H1 (cell line): ENCODE data around the gene APH1A. TPM values are rescaled to one million over a fixed set of nuclear protein-coding genes. Genes with fewer than 3 reads are reported as not detected.

Experiments
- CTCF ChIA-PET: fragments of 300-600 bp; sonication (Branson Sonifier 250); formaldehyde crosslinking; loops from one replicate; lab custom pipeline; 2021; ENCODE audit not compliant: partially characterized antibody; lab: Charles Lee
- POLR2A ChIA-PET: fragments of 300-600 bp; sonication (Branson Sonifier 250); formaldehyde crosslinking; loops from one replicate; lab custom pipeline; 2021; ENCODE audit warnings: inconsistent platforms; ENCODE audit not compliant: partially characterized antibody; lab: Charles Lee
- DNase-seq, 2 experiments: peaks; one replicate each; pipeline versions ENCODE4 v3.0.0 to v3.0.0-alpha.2; 2010 to 2022; ENCODE audit warnings: low spot score in 2 of 2, low read depth in 1 of 2, mixed read lengths in 1 of 2
- FAIRE-seq: peaks from 2 replicates; lab custom pipeline; 2011; peaks lifted over from hg19 to GRCh38; lab: Jason Lieb, UNC
- H2AFZ ChIP-seq: 2 replicates; pipeline ENCODE4 v1.8.1; 2012; ENCODE audit warnings: low read length, inconsistent platforms
- H2AK5ac ChIP-seq: 2 replicates; pipeline ENCODE4 v1.6.1; 2013; ENCODE audit warnings: low read depth, low read length
- H2BK120ac ChIP-seq: replicated peaks from 2 replicates; pipeline ENCODE3; 2013; ENCODE audit warnings: low read depth, low read length, inconsistent platforms
- H2BK12ac ChIP-seq: 2 replicates; pipeline ENCODE4 v1.6.1; 2013; ENCODE audit warnings: low read depth, low read length
- H2BK15ac ChIP-seq: 2 replicates; pipeline ENCODE4 v1.6.1; 2013; ENCODE audit warnings: low read length
- H2BK20ac ChIP-seq: 2 replicates; pipeline ENCODE4 v1.6.1; 2013; ENCODE audit warnings: low read length
- H2BK5ac ChIP-seq: 2 replicates; pipeline ENCODE4 v1.6.1; 2013; ENCODE audit warnings: low read depth, low read length
- H3K14ac ChIP-seq: 2 replicates; pipeline ENCODE4 v1.6.1; 2013; ENCODE audit warnings: inconsistent platforms; ENCODE audit not compliant: insufficient read length
- H3K18ac ChIP-seq: 2 replicates; pipeline ENCODE4 v1.6.1; 2013; ENCODE audit warnings: low read length; ENCODE audit errors: extremely low read depth
- H3K23ac ChIP-seq: 2 replicates; pipeline ENCODE4 v1.6.1; 2013; ENCODE audit warnings: inconsistent platforms; ENCODE audit not compliant: insufficient read length
- H3K23me2 ChIP-seq: 2 replicates; pipeline ENCODE4 v1.6.1; 2013; ENCODE audit warnings: low read depth, low read length
- H3K27ac ChIP-seq: 2 replicates; pipeline ENCODE4 v1.6.1; 2011; ENCODE audit warnings: low read depth, low read length, inconsistent platforms
- H3K27me3 ChIP-seq, 4 experiments: replicated peaks in 1 of 4; 1 replicate in 1 of 4; 2 replicates in 3 of 4; pipeline versions ENCODE4 v1.6.1 to v1.8.1; 2011 to 2013; ENCODE audit warnings: low read length in 3 of 4, mild to moderate bottlenecking in 3 of 4, inconsistent platforms in 2 of 4, mixed read lengths in 2 of 4, moderate library complexity in 1 of 4; ENCODE audit not compliant: control insufficient read depth in 3 of 4, insufficient read depth in 3 of 4; ENCODE audit errors: extremely low read depth in 1 of 4
- H3K36me3 ChIP-seq, 4 experiments: 2 replicates each; pipeline versions ENCODE4 v1.6.1 to v1.8.1; 2011 to 2013; ENCODE audit warnings: mild to moderate bottlenecking in 4 of 4, low read length in 3 of 4, moderate library complexity in 2 of 4, control low read depth in 1 of 4, inconsistent platforms in 1 of 4; ENCODE audit not compliant: insufficient read depth in 4 of 4, control insufficient read depth in 2 of 4
- H3K4ac ChIP-seq: replicated peaks from 2 replicates; pipeline ENCODE3; 2013; ENCODE audit warnings: low read length, low read depth, mixed read lengths, inconsistent platforms; ENCODE audit not compliant: insufficient read length
- H3K4me1 ChIP-seq, 4 experiments: replicated peaks in 1 of 4; 1 replicate in 1 of 4; 2 replicates in 3 of 4; pipeline versions ENCODE4 v1.6.1 to v1.8.1; 2011 to 2013; ENCODE audit warnings: low read length in 3 of 4, inconsistent platforms in 2 of 4, mixed read lengths in 1 of 4; ENCODE audit not compliant: insufficient read depth in 4 of 4, control insufficient read depth in 3 of 4
- H3K4me2 ChIP-seq, 2 experiments: 2 replicates each; pipeline versions ENCODE4 v1.6.1 to v1.8.1; 2011 to 2013; ENCODE audit warnings: low read depth in 2 of 2, low read length in 2 of 2, control low read depth in 1 of 2, inconsistent platforms in 1 of 2, mild to moderate bottlenecking in 1 of 2; ENCODE audit not compliant: insufficient read depth in 1 of 2
- H3K4me3 ChIP-seq, 4 experiments: fragments of 200-600, 300-600 bp in 1 of 4; sonication (generic), shearing (Covaris generic), sonication (Bioruptor Twin) in 1 of 4; 2 replicates each; pipeline versions ENCODE4 v1.5.1 to v1.8.1; 2011 to 2016; ENCODE audit warnings: low read length in 4 of 4, low read depth in 3 of 4, control low read depth in 2 of 4, inconsistent platforms in 2 of 4, mild to moderate bottlenecking in 2 of 4, mixed read lengths in 1 of 4, moderate library complexity in 1 of 4; ENCODE audit not compliant: insufficient read depth in 2 of 4; ENCODE audit errors: extremely low read depth in 1 of 4
- H3K56ac ChIP-seq: replicated peaks from 2 replicates; pipeline ENCODE3; 2013; ENCODE audit warnings: low read depth, mild to moderate bottlenecking, mixed read lengths, low read length, inconsistent platforms; ENCODE audit not compliant: insufficient read length
- H3K79me1 ChIP-seq: 2 replicates; pipeline ENCODE4 v1.6.1; 2013; ENCODE audit warnings: low read depth, low read length, control low read depth
- H3K79me2 ChIP-seq, 2 experiments: 2 replicates each; pipeline versions ENCODE4 v1.6.1 to v1.8.1; 2012 to 2013; ENCODE audit warnings: low read length in 2 of 2, mild to moderate bottlenecking in 2 of 2, inconsistent platforms in 1 of 2; ENCODE audit not compliant: insufficient read depth in 2 of 2, control insufficient read depth in 1 of 2
- H3K9ac ChIP-seq, 4 experiments: replicated peaks in 1 of 4; 1 replicate in 1 of 4; 2 replicates in 3 of 4; pipeline versions ENCODE4 v1.6.1 to v1.8.1; 2011 to 2013; ENCODE audit warnings: low read depth in 3 of 4, low read length in 3 of 4, control low read depth in 2 of 4, mild to moderate bottlenecking in 2 of 4, moderate library complexity in 2 of 4, inconsistent platforms in 1 of 4; ENCODE audit errors: extremely low read depth in 1 of 4
- H3K9me3 ChIP-seq, 2 experiments: 2 replicates each; pipeline versions ENCODE4 v1.6.1 to v1.8.1; 2012 to 2013; ENCODE audit warnings: mild to moderate bottlenecking in 2 of 2, moderate library complexity in 2 of 2, control low read depth in 1 of 2, inconsistent platforms in 1 of 2, low read depth in 1 of 2, low read length in 1 of 2, mixed read lengths in 1 of 2; ENCODE audit not compliant: insufficient read depth in 2 of 2
- H4K20me1 ChIP-seq, 2 experiments: replicated peaks in 1 of 2; 2 replicates each; pipeline versions ENCODE3 to v1.8.1; 2011 to 2013; ENCODE audit warnings: inconsistent platforms in 2 of 2, low read length in 2 of 2, mild to moderate bottlenecking in 1 of 2; ENCODE audit not compliant: insufficient read depth in 2 of 2, control insufficient read depth in 1 of 2
- H4K5ac ChIP-seq: 2 replicates; pipeline ENCODE4 v1.6.1; 2013; ENCODE audit warnings: low read length, low read depth, mixed read lengths, inconsistent platforms; ENCODE audit not compliant: insufficient read length
- H4K8ac ChIP-seq: 2 replicates; pipeline ENCODE4 v1.8.0; 2013; ENCODE audit warnings: mild to moderate bottlenecking, moderate library complexity, low read length, inconsistent platforms; ENCODE audit not compliant: insufficient read depth; ENCODE audit errors: extremely low read depth
- H4K91ac ChIP-seq: replicated peaks from 2 replicates; pipeline ENCODE3; 2013; ENCODE audit warnings: low read length, mixed read lengths, inconsistent platforms; ENCODE audit not compliant: insufficient read length
- BACH1 ChIP-seq: IDR thresholded peaks from 2 replicates; pipeline ENCODE4 v1.6.1; 2012; ENCODE audit warnings: low read length, improper control_type of control experiment
- CHD1 ChIP-seq: IDR thresholded peaks from 2 replicates; pipeline ENCODE4 v1.6.1; 2012; ENCODE audit warnings: low read depth, low read length, improper control_type of control experiment
- CTCF ChIP-seq, 3 experiments: IDR thresholded peaks; 1 replicate in 2 of 3; 2 replicates in 1 of 3; pipeline versions ENCODE4 v1.5.1 to v1.6.1; 2011; ENCODE audit warnings: low read length in 3 of 3, mild to moderate bottlenecking in 3 of 3, inconsistent platforms in 2 of 3, low read depth in 1 of 3, moderate library complexity in 1 of 3; ENCODE audit not compliant: insufficient read depth in 1 of 3; ENCODE audit errors: control extremely low read depth in 1 of 3
- KDM1A ChIP-seq: fragments of 200-600, 300-600 bp; sonication (generic); IDR thresholded peaks from 2 replicates; pipeline ENCODE4 v1.7.1; 2016; ENCODE audit warnings: mild to moderate bottlenecking, low read length, borderline replicate concordance
- POLR2AphosphoS5 ChIP-seq: IDR thresholded peaks from 2 replicates; pipeline ENCODE4 v1.6.1; 2011; ENCODE audit warnings: low read depth, low read length
- WGBS, 2 experiments: shearing (Covaris generic) in 1 of 2; methylation state at CpG; one replicate each; pipeline versions ENCODE4 v1.1.6 to v1.1.7; 2013 to 2015; ENCODE audit warnings: low lambda C conversion rate in 2 of 2, mixed read lengths in 2 of 2, inconsistent platforms in 1 of 2, low coverage in 1 of 2, missing lambda C conversion rate in 1 of 2; ENCODE audit not compliant: insufficient replicate concordance in 2 of 2, insufficient coverage in 1 of 2, insufficient read length in 1 of 2; ENCODE audit errors: extremely low coverage in 1 of 2, missing lambda C conversion rate in 1 of 2; 5-methylcytosine and 5-hydroxymethylcytosine counted together
- polyA plus RNA-seq, 7 experiments: library from polyadenylated mRNA; depleted of rRNA in 3 of 7; stranded (reverse) in 5 of 7; unstranded in 2 of 7; fragments of >200 nt in 5 of 7; fragments of 200-250 nt in 2 of 7; gene quantifications; 1 replicate in 5 of 7; 2 replicates in 1 of 7; 4 replicates in 1 of 7; pipeline versions ENCODE4 v1.2.1 to v1.2.3, GENCODE V29; 2011 to 2013; ENCODE audit warnings: missing spikeins in 2 of 7, mixed read lengths in 2 of 7
- total RNA-seq: library from RNA; stranded (reverse); fragmentation: NEBNext Ultra II Directional; extraction: Animal tissue kit (Norgen Biotek cat#: 25700); gene quantifications from 2 replicates; pipeline ENCODE4 v1.2.1, GENCODE V29; 2021

The APH1A gene
- total and polyA plus RNA-seq, 2 of the 8 experiments (the other 6 are each of a cell fraction or from before 2014, with no cell fraction given), result 111 to 183 TPM

GRCh38 chr1:150234309-150234565 lies 34.6 kb downstream of the APH1A start:
- 0% methylated on average over 9 of the region's 9 CpGs; no CpG with 5 or more reads in 1 of the 2 experiments for WGBS, 2 experiments
- Histone ChIP-seq H3K27ac (0 out of 2 replicates have a peak overlapping the region, but pooled peaks have one; percentile 74), H3K4ac (no peak overlapping the region), H3K79me1 (no peaks in the 10 kb centered on the region; the same call in 1 of the 2 replicates), H3K9ac (peak overlapping the region; percentile 10 to 95 (median 79)), H3K36me3 (peaks cover 0 to 16% (median 2%) of the 10 kb centered on the region in 4 experiments; a peak in 6 of 8 replicates), H3K23me2 (peaks cover 10% of the 10 kb centered on the region), H3K4me2 (peak overlapping the region; percentile 77 to 86), H2BK15ac (no peak overlapping the region), H3K23ac (no peak overlapping the region), H4K8ac (no peak overlapping the region; the same call in 1 of the 2 replicates), H3K14ac (peak overlapping the region; percentile 91), H2AFZ (no peak overlapping the region), H3K27me3 (no peaks in the 10 kb centered on the region), H3K56ac (no peak overlapping the region), H2AK5ac (no peak overlapping the region), H3K79me2 (peaks cover 22 to 60% of the 10 kb centered on the region in 2 experiments), H2BK12ac (no peak overlapping the region), H4K20me1 (peaks cover 0 to 2% of the 10 kb centered on the region in 2 experiments), H3K4me1 (peaks cover 0 to 6% (median 2%) of the 10 kb centered on the region in 4 experiments; a peak in 5 of 7 replicates), H3K9me3 (no peaks in the 10 kb centered on the region), H2BK120ac (no peak overlapping the region), H3K18ac (peak overlapping the region; percentile 83)
- no peak for FAIRE-seq
- CTCF ChIA-PET, result interaction anchor here (0.9 to 1.6 kb wide), 2 partner anchors 22 to 299 kb away, joined by 4 to 5 read pairs; no protein-coding TSS in a partner anchor
- DNase-seq, result no peak
- POLR2A ChIA-PET, result interaction anchor here (0.6 to 5.6 kb wide), 13 partner anchors 10 to 993 kb away, joined by 3 to 61 read pairs (median 5); partner anchors contain the start of genes C1orf54, CA14 and RPRD2
- TF ChIP-seq CHD1 (no peak), BACH1 (no peak), CTCF (IDR thresholded peaks at IDR 0.05; ENCODE audit: control extremely low read depth in 1 of 3, insufficient read depth in 1 of 3, low read depth in 1 of 3, low read length in 3 of 3) (no peak), POLR2AphosphoS5 (no peak), KDM1A (no peak)
- TF ChIP-seq, all 59 proteins: peak for 0
- H4K5ac ChIP-seq, result no peak overlapping the region
- peak overlapping the region; percentile 84 to 99 (median 98) for H3K4me3 ChIP-seq
- peak overlapping the region; percentile 71 for H2BK5ac ChIP-seq
- no peak overlapping the region for H2BK20ac ChIP-seq
- H4K91ac ChIP-seq, result no peak overlapping the region
